ENCODE data around the gene SNX5.

Gene SNX5

GRCh38 chr20:17910828-17911294 is 57.7 kb downstream of the SNX5 start:
- DNase-seq, result no peak

- DNase-seq, result no peak
Observed at GRCh38 chr20:17909869-17910321, 58.7 kb downstream of the SNX5 start.

GRCh38 chr20:17905544-17905943 is 63.0 kb downstream of the SNX5 start:
- no peak for DNase-seq

- no peak for DNase-seq
Observed at GRCh38 chr20:17904027-17904426, 64.6 kb downstream of the SNX5 start.

GRCh38 chr20:17902531-17903083 is 66.0 kb downstream of the SNX5 start:
- DNase-seq, result no peak

GRCh38 chr20:17901971-17902370 is 66.6 kb downstream of the SNX5 start:
- no peak for DNase-seq

GRCh38 chr20:17898548-17898994 is 70.0 kb downstream of the SNX5 start:
- DNase-seq, result peak; percentile 75

GRCh38 chr20:17897566-17898307 is 70.9 kb downstream of the SNX5 start:
- DNase-seq, result no peak

- DNase-seq, result no peak
Observed at GRCh38 chr20:17896771-17897369, 71.7 kb downstream of the SNX5 start.

- no peak for DNase-seq
Observed at GRCh38 chr20:17896193-17896723, 72.3 kb downstream of the SNX5 start.

GRCh38 chr20:17895641-17896171 is 72.9 kb downstream of the SNX5 start:
- peak; percentile 82 for DNase-seq

- DNase-seq, result no peak
Observed at GRCh38 chr20:17893445-17893844, 75.1 kb downstream of the SNX5 start.

- DNase-seq, result no peak
Observed at GRCh38 chr20:17892189-17892938, 76.2 kb downstream of the SNX5 start.
